ENCODE measurements around the gene CDK6. TPM values are rescaled to one million over a fixed set of nuclear protein-coding genes. Genes with fewer than 3 reads are reported as not detected.
"Not testable (repeated sequence)": the region's sequence is repeated elsewhere in the genome, so short reads cannot be mapped to it uniquely, and the experiment has no call there.

CDK6 gene
- total and polyA plus RNA-seq, 2 experiments from 2014 or later: 17.8 to 61.5 TPM

DNA sequence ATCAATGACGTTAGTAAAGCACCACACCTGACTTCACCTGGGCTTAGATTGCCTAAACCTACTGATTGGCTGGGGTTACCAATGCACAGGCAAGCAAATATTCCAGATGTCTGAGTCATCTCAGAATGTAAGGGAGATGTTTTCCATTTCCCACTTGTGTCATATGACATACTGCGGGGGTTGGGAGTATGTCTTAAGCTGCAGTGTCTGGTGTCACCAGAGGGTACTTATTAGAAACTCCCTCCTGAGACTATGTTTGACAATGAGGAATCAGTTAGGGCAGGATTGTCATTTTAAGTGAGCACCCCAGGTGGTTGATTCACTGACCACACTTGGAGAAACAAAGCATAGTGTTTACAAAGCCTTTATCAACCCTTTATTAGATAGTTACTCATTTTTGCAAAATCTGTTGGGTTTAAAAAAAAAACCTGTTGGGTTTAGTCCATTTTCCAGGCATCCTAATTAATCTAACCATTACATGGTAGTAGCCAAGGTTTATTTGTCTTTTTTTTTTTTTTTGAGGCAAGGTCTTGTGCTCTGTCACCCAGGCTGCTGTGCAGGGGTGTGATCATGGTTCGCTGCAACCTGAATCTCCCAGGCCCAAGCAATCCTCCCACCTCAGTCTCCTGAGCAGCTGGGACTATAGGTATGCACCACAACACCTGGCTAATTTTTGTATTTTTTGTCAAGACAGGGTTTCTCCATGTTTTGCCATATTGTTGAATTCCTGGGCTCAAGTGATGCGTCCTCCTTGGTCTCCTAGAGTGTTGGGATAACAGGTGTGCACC lies 72.5 kb downstream of the CDK6 start:
- peak; percentile 78 for DNase-seq
- Histone ChIP-seq H3K4me2 (ENCODE audit: unreplicated experiment) (peak overlapping the region; percentile 27), H3K9me2 (ENCODE audit: insufficient read depth) (no peaks in the 10 kb centered on the region), H3K27me3 (replicated peaks; ENCODE audit: insufficient read depth) (no peaks in the 10 kb centered on the region), H3K36me3 (ENCODE audit: low read depth) (no peaks in the 10 kb centered on the region), H3K9ac (no peak overlapping the region), H3K9me3 (ENCODE audit: low read depth) (no peaks in the 10 kb centered on the region), H4K20me1 (ENCODE audit: insufficient read depth) (no peaks in the 10 kb centered on the region), H3K4me3 (no peak overlapping the region), H2AFZ (no peak overlapping the region), H3K4me1 (ENCODE audit: insufficient read depth) (peaks cover 75% of the 10 kb centered on the region), H3K79me2 (ENCODE audit: insufficient read depth) (peaks cover 93% of the 10 kb centered on the region), H3F3A (ENCODE audit: insufficient read depth) (peaks cover 84% of the 10 kb centered on the region), H3K27ac (no peak overlapping the region)
- in situ Hi-C loops (cut with MboI): no loop called here
- TF ChIP-seq EZH2 (IDR thresholded peaks at IDR 0.05; ENCODE audit: insufficient read depth, poor library complexity, severe bottlenecking) (no peak), EZH2phosphoT487 (IDR thresholded peaks at IDR 0.05; ENCODE audit: insufficient read depth, low read depth) (no peak)
- WGBS, 2 experiments (ENCODE audit: low coverage in 1 of 2, low lambda C conversion rate in 2 of 2, missing lambda C conversion rate in 2 of 2): 94 to 96% methylated on average over 4 of the region's 4 CpGs

DNA sequence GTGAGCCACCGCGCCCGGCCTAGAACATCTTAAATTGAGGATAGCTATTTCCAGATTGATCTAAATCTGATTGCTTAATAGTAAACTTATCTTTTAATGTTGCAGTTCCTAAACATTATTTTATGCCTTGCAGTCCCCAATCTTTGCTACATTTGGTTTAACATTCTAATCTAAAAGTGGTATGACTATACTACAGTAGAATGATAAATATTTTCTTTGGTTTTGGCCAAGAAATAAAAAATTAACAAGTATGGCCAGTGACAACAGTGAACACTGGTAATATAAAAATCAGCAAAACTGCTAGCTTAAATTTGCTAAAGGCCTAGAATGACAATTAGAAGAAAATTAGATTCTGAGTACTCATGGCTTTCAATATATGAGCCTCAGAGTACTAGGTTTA lies 73.5 kb downstream of the CDK6 start:
- no peaks in the 10 kb centered on the region for H4K20me1 ChIP-seq (ENCODE audit: insufficient read depth)
- peak overlapping the region; percentile 27 for H3K4me2 ChIP-seq (ENCODE audit: unreplicated experiment)
- TF ChIP-seq EZH2phosphoT487 (IDR thresholded peaks at IDR 0.05; ENCODE audit: insufficient read depth, low read depth) (no peak), EZH2 (IDR thresholded peaks at IDR 0.05; ENCODE audit: insufficient read depth, poor library complexity, severe bottlenecking) (no peak)
- H3K9me3 ChIP-seq (ENCODE audit: low read depth): no peaks in the 10 kb centered on the region
- peaks cover 74% of the 10 kb centered on the region for H3F3A ChIP-seq (ENCODE audit: insufficient read depth)
- peak overlapping the region; percentile 15; the same call in 1 of the 2 replicates for H3K27ac ChIP-seq
- H3K9ac ChIP-seq: no peak overlapping the region
- H3K79me2 ChIP-seq (ENCODE audit: insufficient read depth): peaks cover 93% of the 10 kb centered on the region
- peaks cover 65% of the 10 kb centered on the region for H3K4me1 ChIP-seq (ENCODE audit: insufficient read depth)
- H3K4me3 ChIP-seq: no peak overlapping the region
- 94 to 98% methylated on average over 3 of the region's 3 CpGs for WGBS, 2 experiments (ENCODE audit: low coverage in 1 of 2, low lambda C conversion rate in 2 of 2, missing lambda C conversion rate in 2 of 2)
- in situ Hi-C loops (cut with MboI): no loop called here
- no peak overlapping the region for H2AFZ ChIP-seq
- peak; percentile 23 for DNase-seq
- H3K27me3 ChIP-seq (replicated peaks; ENCODE audit: insufficient read depth): no peaks in the 10 kb centered on the region
- H3K9me2 ChIP-seq (ENCODE audit: insufficient read depth): no peaks in the 10 kb centered on the region
- H3K36me3 ChIP-seq (ENCODE audit: low read depth): no peaks in the 10 kb centered on the region

DNA sequence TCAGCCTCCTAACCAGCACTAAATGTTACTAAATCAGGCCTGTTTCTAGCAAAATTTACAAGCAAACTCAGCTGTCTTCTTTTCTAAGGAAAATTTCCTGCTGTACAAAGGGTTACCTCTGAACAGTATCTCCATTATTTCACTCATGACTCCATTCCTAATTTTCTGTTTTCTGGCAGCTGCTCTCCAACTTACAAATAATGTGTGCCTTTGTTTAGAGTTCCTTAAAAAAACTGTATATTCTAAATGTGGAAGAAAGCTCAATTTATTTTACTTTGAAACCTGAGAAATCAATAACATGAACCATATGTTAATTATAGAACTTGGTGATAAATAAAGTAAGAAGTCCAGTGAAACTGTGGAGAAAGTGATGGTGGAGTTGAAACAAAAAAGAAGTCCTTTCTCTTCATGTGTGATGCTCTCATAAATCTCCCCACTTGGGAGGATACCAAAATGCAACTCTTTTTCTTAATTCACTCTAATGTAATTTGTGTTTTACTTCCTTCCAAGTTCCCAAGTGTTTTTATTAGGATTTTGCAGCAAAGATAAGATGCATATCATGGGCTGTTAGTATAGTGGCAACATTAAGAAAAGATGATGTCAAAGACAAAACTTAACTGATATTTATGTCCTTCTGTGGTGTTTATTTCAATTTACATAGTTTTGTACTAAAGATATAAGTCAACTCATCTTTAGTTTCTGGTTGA lies 74.8 kb downstream of the CDK6 start:
- DNase-seq: no peak
- Histone ChIP-seq H3K9me3 (ENCODE audit: low read depth) (no peaks in the 10 kb centered on the region), H3F3A (ENCODE audit: insufficient read depth) (peaks cover 61% of the 10 kb centered on the region), H3K27ac (peak overlapping the region; percentile 15), H3K27me3 (replicated peaks; ENCODE audit: insufficient read depth) (no peaks in the 10 kb centered on the region), H3K9me2 (ENCODE audit: insufficient read depth) (no peaks in the 10 kb centered on the region), H3K79me2 (ENCODE audit: insufficient read depth) (peaks cover 93% of the 10 kb centered on the region), H3K4me1 (ENCODE audit: insufficient read depth) (peaks cover 52% of the 10 kb centered on the region), H3K9ac (no peak overlapping the region), H4K20me1 (ENCODE audit: insufficient read depth) (no peaks in the 10 kb centered on the region), H2AFZ (no peak overlapping the region), H3K4me3 (no peak overlapping the region), H3K36me3 (ENCODE audit: low read depth) (no peaks in the 10 kb centered on the region), H3K4me2 (ENCODE audit: unreplicated experiment) (no peak overlapping the region)
- in situ Hi-C loops (cut with MboI): no loop called here
- TF ChIP-seq EZH2 (IDR thresholded peaks at IDR 0.05; ENCODE audit: insufficient read depth, poor library complexity, severe bottlenecking) (no peak), EZH2phosphoT487 (IDR thresholded peaks at IDR 0.05; ENCODE audit: insufficient read depth, low read depth) (no peak)

DNA sequence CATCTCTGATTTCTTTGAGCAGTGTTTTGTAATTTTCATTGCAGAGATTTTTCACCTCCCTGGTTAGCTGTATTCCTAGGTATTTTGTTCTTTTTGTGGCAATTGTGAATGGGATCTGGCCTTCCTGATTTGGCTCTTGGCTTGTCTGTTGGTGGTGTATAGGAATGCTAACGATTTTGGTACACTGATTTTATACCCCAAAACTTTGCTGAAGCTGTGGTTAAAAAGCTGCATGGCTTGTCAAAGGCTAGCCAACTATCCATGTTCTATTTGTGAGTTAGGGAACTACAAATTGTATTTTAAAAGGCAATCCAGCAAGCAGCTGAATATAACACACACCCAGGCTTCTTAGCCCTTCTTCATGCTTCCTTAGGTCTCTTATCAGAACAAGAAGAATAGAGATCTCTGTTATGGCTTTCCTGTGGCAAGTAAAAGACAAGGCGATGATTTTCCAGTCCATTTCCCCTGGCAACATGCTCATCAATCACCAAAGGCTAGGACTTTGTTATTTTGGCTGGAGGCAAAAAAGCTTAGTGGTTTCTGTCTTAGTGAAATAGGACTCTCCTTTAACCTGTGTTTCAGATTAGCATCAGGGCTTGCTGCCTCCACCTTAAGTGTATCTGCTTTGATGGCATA lies 77.5 kb downstream of the CDK6 start:
- peaks cover 35% of the 10 kb centered on the region for H3F3A ChIP-seq (ENCODE audit: insufficient read depth)
- no peaks in the 10 kb centered on the region for H3K27me3 ChIP-seq (replicated peaks; ENCODE audit: insufficient read depth)
- H3K79me2 ChIP-seq (ENCODE audit: insufficient read depth): peaks cover 100% of the 10 kb centered on the region
- H3K9me2 ChIP-seq (ENCODE audit: insufficient read depth): no peaks in the 10 kb centered on the region
- H3K9me3 ChIP-seq (ENCODE audit: low read depth): no peaks in the 10 kb centered on the region
- H3K9ac ChIP-seq: no peak overlapping the region
- no peak overlapping the region for H3K4me2 ChIP-seq (ENCODE audit: unreplicated experiment)
- H3K27ac ChIP-seq: no peak overlapping the region
- H3K4me3 ChIP-seq: no peak overlapping the region
- no peak overlapping the region for H2AFZ ChIP-seq
- H3K36me3 ChIP-seq (ENCODE audit: low read depth): no peaks in the 10 kb centered on the region
- no peak for DNase-seq
- WGBS, 2 experiments (ENCODE audit: low coverage in 1 of 2, low lambda C conversion rate in 2 of 2, missing lambda C conversion rate in 2 of 2): 98 to 100% methylated on average over 2 of the region's 2 CpGs
- TF ChIP-seq EZH2 (IDR thresholded peaks at IDR 0.05; ENCODE audit: insufficient read depth, poor library complexity, severe bottlenecking) (no peak), EZH2phosphoT487 (IDR thresholded peaks at IDR 0.05; ENCODE audit: insufficient read depth, low read depth) (no peak)
- in situ Hi-C loops (cut with MboI): no loop called here
- peaks cover 27% of the 10 kb centered on the region for H3K4me1 ChIP-seq (ENCODE audit: insufficient read depth)
- H4K20me1 ChIP-seq (ENCODE audit: insufficient read depth): no peaks in the 10 kb centered on the region

DNA sequence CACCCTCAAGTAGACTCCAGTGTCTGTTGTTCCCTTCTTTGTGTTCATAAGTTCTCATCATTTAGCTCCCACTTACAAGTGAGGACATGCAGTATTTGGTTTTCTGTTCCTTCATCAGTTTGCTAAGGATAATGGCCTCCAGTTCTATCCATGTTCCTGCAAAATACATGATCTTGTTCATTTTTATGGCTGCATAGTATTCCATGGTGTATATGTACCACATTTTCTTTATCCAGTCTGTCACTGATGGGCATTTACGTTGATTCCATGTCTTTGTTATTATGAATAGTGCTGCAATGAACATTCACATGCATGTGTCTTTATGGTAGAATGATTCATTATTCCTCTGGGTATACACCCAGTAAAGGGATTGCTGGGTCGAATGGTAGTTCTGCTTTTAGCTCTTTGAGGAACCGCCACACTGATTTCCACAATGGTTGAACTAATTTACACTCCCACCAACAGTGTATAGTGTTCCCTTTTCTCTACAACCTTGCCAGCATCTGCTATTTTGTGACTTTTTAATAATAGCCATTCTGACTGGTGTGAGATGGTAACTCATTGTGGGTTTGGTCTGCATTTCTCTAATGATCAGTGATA lies 79.0 kb downstream of the CDK6 start:
- H4K20me1 ChIP-seq (ENCODE audit: insufficient read depth); H3K4me2 ChIP-seq (ENCODE audit: unreplicated experiment); H3K36me3 ChIP-seq (ENCODE audit: low read depth); H2AFZ ChIP-seq; H3K4me3 ChIP-seq; H3K9me3 ChIP-seq (ENCODE audit: low read depth); DNase-seq; H3K27ac ChIP-seq; H3K9me2 ChIP-seq (ENCODE audit: insufficient read depth); H3K9ac ChIP-seq; H3K27me3 ChIP-seq (replicated peaks; ENCODE audit: insufficient read depth); in situ Hi-C loops (cut with MboI): not testable (repeated sequence)
- H3F3A ChIP-seq (ENCODE audit: insufficient read depth): peaks cover 31% of the 10 kb centered on the region
- 79 to 88% methylated on average over 3 of the region's 3 CpGs for WGBS, 2 experiments (ENCODE audit: low coverage in 1 of 2, low lambda C conversion rate in 2 of 2, missing lambda C conversion rate in 2 of 2)
- H3K4me1 ChIP-seq (ENCODE audit: insufficient read depth): peaks cover 20% of the 10 kb centered on the region
- H3K79me2 ChIP-seq (ENCODE audit: insufficient read depth): peaks cover 98% of the 10 kb centered on the region

All from GM23248 (cell line).